Fibroblast of lung (primary cell): ENCODE results near the gene FBXW5.

Experiments used
- EZH2 ChIP-seq: IDR thresholded peaks from 2 replicates; pipeline ENCODE4 v1.5.1; 2012; ENCODE audit warnings: low read length, control low read depth, mild to moderate bottlenecking; ENCODE audit errors: missing control alignments
- TF ChIP-seq, protein P1 (sequence below), 2 donors: IDR thresholded peaks in 1 of 2; conservative IDR thresholded peaks in 1 of 2; 1 replicate in 1 of 2; 2 replicates in 1 of 2; pipeline ENCODE4 v1.5.1; 2011 to 2012; ENCODE audit warnings: low read length in 2 of 2, control low read depth in 1 of 2, inconsistent platforms in 1 of 2, low read depth in 1 of 2, mild to moderate bottlenecking in 1 of 2

- TF ChIP-seq, protein P1, sequence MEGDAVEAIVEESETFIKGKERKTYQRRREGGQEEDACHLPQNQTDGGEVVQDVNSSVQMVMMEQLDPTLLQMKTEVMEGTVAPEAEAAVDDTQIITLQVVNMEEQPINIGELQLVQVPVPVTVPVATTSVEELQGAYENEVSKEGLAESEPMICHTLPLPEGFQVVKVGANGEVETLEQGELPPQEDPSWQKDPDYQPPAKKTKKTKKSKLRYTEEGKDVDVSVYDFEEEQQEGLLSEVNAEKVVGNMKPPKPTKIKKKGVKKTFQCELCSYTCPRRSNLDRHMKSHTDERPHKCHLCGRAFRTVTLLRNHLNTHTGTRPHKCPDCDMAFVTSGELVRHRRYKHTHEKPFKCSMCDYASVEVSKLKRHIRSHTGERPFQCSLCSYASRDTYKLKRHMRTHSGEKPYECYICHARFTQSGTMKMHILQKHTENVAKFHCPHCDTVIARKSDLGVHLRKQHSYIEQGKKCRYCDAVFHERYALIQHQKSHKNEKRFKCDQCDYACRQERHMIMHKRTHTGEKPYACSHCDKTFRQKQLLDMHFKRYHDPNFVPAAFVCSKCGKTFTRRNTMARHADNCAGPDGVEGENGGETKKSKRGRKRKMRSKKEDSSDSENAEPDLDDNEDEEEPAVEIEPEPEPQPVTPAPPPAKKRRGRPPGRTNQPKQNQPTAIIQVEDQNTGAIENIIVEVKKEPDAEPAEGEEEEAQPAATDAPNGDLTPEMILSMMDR (conservative IDR thresholded peaks at IDR 0.05 in 1 of 2, IDR thresholded peaks at IDR 0.05 in 1 of 2; ENCODE audit: low read depth in 1 of 2, low read length in 2 of 2), result no peak
- no peak for TF ChIP-seq EZH2
Observed at GRCh38 chr9:136936645-136937170, 7.8 kb downstream of the FBXW5 start.
